GM18519 (cell line): ENCODE data around the gene IP6K3.

Source experiments
- ATAC-seq: cut with Tn5 transposase; IDR thresholded peaks from one replicate; pipeline ENCODE4 v1.9.1; 2021; ENCODE audit warnings: mild to moderate bottlenecking, moderate library complexity; ENCODE audit not compliant: unreplicated experiment, low FRiP score

The IP6K3 gene

DNA sequence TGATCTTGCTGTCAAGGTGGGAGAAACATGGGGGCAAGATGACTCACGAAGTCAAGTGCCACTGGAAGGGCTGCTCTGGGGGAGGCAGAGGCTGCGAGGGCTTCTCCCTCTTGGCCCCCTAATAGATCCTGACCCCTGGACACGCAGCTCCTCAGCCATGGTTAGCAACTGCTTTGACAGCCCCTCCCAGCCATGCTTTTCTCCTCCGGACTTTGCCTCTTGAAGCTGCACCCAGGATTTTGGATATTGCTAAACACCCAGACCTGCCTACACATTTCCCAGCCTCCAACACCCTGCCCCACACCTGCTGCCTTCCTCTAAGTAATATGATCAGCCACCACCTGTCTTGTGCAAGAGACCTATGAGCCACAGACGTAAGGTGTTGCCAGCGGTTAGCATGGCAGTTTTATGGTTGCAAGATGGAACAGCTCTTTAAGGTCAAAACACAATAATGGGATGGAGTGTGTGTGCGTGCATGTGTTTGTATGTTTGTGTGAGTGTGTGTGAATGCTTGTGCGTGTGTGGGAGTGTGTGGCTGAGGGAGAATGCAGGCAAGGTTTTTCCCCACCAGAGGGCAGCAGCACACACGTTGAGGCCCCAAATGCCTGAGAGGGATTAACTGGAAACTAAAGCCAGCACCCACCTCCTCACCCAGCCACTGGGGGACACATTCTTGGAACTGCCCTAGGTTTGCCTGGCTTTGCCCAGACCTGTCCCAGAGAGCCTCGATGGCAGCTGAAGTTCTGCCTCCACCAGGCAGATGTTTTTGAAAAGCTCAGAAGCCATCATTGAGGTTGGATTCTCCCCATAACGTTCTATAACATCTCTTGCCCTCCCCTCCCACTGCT lies 2.5 kb downstream of the IP6K3 start:
- no peak for ATAC-seq

DNA sequence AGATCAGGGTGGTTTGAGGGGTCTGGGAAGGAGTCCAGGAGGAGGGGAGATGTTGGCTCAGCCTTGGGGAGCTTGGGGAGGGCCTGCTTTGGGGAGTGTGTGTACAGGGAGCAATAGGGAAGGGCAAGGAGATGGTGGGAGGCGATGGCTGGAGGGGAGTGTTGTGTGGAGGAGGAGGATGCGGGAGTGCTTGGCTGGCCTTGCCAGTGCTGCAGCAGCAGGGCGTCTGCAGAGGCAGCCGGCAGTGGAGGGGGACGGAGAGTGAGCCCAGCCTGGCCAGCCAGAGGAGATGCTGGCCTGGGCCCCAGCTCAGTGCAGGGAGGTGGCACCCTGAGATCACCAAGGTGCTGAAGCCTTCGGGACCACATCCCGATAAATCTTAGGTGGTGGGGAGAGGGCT lies 3.9 kb downstream of the IP6K3 start:
- no peak for ATAC-seq

DNA sequence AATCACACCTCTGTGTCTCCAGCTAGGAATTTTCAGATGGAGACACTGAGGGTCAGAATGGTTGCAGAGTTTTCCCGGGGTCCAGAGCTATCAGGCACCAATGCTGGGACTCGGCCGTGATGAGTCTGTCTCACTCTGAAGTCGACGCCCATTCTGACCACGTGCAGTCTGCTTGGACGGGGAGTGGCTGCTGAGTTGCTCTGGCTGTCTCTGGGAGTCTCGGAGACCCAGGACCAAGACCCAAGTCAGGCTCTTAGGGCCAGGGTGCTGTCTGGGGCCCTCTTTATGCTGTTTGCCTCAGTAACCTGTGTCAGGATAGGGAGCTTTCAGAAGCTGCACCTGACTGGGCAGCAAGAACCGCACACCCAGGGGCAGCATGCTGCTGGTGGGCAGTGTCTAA lies 4.6 kb downstream of the IP6K3 start:
- ATAC-seq: no peak

DNA sequence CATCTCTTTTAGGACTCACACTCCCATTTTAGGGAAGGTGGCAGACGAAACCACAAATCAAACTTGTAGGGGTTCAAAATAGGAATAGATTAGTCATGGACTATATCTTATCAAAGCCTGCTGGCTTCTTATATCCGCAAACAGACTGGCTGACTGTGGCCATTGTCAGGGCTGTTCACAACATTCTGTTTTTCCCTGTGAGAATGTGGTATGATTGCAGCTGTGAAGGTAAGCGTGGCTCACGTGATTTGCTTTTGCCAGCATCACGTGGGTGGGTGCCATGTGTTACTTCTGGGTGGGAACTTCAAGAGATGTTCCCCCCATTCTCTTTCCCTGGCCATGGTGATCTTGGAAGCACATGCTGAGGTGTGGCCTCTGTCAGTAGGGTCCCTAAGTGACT lies 5.9 kb downstream of the IP6K3 start:
- no peak for ATAC-seq

DNA sequence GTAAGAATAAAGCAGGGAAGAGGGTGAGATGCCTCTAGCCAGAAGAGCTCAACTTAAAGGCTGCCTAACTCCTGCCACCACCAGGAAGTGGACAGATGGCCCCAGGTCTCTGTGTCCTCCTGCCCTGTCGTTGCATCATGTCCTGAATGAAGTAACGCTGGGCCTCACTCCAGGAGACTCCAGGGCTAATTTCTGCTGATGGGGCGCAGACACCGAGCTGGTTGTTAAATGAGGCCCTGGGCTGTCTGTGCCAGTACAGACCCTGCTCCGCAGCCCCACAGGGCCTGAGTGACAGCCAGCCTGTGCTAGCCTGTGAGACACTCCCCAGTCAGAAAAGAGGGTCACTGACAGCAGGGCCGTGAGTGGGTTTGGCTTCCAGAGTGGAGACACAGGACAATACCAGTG lies 6.5 kb downstream of the IP6K3 start:
- no peak for ATAC-seq

DNA sequence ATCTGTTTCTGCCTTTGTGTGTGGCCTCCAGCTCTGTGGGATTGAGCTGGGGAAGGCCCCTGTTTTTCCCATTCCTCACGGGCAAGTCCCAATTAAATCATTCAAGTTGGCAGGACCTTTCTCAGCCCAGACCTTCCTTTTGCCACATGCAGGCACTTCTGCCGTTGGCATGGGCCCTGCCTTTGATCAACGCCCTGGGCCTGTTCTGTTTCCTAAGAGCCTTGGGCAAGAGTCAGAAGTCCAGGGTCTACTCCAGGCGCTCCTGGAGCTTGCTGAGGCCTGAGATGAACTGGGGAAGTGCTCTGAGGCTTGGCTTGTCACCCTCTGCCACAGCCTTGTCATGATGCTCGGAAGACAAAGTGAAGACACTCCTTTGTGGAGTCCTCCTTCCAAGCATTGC lies 7.1 kb downstream of the IP6K3 start:
- no peak for ATAC-seq

DNA sequence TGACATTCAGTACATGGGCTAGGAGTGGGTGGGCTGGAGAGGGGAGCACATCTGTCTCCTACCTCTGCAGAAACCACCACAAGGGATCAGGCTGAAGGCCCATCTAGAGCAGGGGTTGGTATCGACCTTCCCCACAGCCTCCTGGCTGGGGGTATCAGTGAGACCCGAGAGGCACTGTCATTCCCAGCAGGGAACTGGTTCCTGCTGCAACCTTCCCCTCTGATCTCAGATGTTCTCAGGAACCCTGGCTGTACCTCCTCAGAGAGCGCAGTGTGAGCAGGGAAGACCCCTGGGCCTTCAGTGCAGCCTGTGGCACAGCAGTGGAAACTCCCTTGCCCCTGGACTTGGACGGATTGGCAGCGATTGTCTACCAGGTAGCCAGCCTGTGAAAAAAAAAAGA lies 7.8 kb downstream of the IP6K3 start:
- no peak for ATAC-seq

DNA sequence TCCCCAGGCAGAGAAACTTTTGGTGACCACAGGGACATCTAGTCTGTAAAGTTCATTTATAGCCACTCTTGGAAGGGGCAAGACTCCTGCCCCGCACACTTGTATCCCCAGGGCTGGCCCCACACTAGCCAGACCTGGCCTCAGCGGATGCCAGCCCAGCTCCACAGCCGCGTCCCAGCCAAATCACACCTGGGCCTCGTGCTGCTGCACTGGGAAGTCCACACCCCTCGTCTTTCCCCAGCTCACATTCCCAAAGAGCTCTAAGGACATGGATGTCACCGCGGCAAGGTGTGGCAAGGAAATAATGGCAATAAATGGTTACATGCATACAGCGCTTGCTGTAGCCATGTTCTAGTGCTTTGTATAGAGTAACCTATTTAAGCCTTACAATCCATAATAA lies 8.6 kb downstream of the IP6K3 start:
- ATAC-seq: no peak

DNA sequence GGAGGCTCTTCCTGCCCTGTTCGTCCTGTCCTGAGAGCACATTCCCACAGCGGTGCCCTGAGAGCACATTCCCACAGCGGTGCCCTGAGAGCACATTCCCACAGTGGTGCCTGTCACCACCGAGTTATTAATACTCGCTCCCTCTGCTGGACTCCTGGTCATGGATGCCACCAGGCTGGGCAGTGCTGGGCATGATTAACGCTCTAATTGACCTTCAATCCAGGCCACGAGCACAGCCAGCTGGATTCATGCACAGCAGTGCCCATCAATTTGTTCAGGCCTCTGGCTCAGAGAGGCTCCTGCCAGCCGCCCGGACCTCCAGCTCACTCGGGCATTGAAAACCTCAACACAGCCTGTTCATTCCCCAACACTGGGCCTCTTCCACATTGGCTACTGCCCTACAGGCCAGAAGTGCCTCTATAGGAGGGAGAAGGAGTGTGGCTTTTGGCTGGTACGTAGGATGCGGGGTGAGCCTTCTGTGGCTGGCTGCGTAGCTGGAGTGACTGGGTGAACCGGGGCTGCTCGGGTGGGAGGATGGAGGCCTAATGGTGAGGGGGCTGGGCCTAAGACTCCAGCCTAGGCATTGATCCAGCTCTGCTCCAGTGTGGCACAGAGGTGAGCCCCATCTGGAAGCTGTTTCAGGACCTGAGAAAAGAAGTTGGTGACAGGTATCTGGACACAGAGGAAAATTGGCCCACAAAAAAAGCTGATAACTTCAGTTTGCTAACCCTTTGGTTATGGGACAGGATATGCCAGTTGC lies 9.3 kb downstream of the IP6K3 start:
- ATAC-seq: no peak

DNA sequence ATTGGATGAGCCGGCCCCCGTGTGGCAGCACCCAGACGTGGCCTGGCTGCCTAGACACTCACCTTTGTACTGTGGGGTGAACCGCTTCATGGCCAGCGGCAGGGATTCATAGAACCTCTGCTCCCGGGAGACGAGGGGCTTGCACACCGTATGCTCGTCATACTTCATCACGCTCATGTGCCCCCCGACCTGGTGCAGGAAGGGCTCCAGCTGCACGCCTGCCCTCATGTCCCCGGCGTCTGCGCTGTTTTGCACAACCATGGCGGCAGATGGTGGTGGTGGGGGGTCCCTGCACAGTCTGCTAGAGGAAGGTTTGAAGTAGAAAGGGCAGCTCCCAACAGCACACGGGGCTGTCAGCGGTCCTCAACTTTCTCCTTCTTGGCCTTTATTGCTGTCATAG lies 11.5 kb downstream of the IP6K3 start:
- no peak for ATAC-seq

DNA sequence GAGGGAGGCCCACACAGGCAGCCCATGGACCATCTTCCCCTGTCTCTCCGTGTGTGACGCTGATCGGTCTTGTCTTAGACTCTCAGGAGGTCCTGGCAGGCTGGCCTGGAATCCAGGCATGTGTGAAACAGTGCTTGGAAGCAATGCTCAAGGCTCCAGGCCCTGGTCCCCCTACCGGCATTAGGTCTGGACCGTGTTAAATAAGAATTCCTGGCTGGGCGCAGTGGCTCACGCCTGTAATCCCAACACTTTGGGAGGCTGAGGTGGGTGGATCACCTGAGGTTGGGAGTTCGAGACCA lies 13.0 kb downstream of the IP6K3 start:
- no peak for ATAC-seq

DNA sequence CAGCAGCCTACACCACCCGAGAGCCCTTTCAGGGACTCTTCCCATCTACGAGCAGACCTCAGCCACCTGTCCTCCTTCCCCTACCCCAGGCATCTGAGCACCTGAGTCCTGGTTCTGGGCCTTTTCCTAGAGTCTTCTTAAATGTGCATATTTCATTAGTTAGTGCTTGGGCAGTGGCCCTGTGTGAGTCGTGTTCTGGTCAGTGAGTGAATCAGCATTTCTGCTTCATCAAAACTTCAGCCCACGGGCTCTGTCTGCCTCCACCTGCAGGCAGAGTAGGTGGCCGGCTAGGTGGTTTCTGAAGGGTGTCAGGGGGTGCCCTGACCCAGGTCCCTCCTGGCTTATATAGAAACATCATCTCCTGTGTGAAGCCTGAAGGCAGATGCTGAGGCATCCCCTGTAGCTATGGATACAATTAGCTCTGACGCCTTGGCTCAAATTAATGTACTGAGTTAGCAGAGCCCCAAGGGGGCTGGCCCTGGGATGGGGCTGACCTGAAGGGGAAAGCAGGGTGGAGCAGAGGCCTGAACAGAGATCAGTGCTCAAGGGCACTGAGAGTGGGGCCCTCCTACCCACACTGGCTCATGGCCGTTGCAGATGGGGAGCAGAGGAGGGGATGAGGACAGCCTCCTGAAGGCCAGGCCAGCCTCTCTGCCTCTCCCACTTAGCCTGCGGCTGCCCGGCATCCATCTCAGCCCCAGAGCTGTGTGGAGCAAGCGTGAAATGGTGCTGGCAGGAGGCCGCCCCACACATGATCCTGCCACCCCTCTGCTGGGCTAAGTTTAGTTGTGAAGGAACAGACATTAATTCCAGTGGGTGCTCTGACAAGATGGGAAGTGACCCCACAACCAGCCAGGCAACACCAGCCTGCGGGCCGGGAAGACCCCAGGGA lies 13.6 kb downstream of the IP6K3 start:
- ATAC-seq: no peak

DNA sequence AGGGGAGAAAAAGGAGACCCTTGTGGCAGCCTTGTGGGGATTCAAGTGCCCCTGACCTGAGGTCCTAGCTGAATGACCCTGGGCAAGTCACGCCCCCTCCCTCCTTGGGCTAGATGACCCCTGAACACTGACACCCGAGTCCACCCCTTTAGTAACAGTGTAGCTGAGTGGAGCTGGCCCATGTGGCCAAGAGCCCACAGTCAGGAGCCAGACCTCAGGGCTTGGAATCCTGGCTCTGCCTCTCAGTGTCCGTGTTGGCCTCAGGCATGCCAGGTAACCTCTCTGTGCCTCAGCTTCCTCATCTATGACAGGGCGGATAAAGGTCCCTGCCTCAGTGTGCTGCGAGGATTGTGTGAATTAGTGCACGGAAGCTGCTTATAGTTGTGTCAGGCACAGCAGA lies 14.3 kb downstream of the IP6K3 start:
- ATAC-seq: no peak

DNA sequence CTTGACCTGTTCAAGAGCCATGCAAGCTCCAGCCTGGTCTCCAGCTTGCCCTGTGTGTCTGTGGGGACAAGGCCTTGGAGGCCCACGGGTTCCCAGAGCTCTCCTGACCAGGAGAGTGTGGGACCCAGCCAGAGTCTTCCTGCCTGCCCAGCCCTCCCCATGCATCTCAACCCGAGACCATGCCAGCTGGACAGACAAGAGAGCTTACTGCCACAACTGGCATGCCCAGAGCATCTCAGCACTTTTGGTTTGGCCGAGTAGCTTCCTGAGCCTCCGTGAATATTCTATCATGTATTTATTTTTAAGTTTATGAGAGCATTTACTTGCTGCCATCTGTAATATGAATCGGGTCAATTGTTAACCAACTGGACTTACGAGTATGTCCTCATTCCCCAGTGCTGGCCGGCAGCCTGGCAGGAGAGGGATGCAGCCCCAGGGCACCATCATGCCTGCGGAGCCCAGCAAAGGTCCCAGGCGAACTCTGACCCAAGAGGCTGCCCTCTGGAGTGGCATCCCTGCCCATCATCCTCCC lies 14.9 kb downstream of the IP6K3 start:
- no peak for ATAC-seq

DNA sequence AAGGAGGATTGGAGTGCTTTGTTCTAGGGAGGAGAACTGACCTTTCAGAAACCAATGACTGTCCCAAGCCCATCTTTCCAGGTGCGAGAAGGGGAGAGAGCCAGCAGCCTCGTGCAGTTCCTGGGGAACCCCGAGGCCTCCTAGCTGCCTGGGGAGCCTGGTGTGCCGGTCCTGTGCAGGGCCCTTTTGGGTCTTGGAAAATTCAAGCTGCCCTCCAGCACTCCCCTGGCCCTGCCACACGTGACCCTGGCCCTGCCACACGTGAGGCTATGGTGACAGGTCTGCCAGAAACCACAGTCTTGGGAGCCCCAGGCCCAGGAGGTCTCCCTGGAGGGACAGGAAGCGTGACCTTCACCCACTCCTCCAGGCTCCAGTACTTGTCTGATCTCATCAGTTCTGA lies 15.7 kb downstream of the IP6K3 start:
- ATAC-seq: no peak

DNA sequence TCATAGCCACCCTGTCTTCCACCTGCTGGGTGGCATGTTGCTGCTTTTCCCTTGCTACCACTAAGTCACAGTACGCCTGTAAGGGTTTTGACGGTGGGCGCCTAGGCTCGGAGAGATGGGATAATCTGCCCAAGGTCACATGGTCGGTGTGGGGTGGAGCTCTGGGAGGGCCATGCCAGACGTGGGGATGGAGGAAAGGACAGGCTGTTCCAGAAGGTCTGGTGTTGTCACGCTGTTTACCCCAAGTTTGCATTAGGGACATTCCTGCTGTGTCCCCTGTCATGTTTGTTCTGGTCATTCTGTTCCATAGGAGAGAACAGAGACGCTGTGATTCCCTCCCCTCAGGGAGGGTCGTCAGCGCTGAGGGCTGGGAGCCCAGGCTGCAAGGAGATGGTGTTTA lies 16.1 kb downstream of the IP6K3 start:
- ATAC-seq: no peak

DNA sequence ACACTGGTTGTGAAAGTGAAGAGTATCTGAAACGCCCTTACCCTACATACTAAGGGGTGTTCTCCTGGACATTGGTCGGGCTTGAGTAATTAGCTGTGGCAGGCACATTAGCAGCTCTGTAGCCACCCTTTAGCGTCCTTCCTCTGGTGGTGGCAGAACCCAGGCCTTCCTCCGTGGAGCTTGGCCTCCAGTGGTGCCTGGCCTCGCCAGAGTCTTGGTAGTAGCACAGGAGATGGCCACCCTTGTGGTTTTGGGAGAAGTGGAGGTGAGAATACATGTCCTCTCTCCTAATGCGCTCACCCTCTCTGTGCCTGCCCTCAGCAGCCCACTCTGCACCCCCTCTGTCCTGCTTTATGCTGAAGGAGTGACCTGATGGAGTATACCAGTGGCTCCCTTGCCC lies 17.6 kb downstream of the IP6K3 start:
- ATAC-seq: no peak

DNA sequence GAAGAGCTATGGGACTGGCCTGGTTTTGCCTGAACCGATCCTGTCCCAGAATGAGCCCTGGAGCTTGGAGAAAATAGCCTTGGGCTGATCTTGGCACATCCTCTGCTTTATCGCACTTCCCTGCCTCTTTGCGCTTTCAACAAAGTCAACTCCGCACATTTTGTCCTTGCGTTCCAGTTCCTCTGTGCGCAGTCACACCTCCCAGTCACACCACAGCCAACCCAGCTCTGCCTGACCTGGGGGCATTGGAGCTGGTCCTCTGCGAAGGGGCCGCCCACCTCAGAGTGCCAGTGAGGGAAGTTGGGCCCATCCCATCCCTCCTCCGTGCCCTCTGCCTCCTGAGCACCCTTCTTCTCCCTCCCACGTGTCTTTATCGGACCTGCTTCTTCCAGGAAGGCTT lies 18.3 kb downstream of the IP6K3 start:
- ATAC-seq: no peak

DNA sequence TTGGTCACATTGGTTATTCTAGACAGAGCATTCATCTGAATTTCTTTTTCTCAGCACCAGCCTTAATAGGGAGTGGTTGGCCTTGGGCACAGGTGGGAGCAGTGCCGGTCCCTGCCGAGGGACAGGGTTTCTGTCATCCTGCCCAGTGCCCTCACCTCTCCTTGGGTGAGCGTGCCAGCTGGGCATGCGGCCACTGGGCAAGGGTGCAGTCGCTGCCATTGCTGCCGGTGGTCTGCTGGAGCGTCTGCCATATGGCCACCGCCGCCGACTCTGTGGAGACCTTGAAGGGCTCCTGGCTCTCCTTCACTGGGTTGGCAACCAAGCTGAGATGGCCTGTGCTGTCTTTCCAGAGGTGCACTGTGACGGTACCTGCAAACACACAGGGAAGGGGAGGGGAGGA lies 18.8 kb downstream of the IP6K3 start:
- ATAC-seq: no peak

DNA sequence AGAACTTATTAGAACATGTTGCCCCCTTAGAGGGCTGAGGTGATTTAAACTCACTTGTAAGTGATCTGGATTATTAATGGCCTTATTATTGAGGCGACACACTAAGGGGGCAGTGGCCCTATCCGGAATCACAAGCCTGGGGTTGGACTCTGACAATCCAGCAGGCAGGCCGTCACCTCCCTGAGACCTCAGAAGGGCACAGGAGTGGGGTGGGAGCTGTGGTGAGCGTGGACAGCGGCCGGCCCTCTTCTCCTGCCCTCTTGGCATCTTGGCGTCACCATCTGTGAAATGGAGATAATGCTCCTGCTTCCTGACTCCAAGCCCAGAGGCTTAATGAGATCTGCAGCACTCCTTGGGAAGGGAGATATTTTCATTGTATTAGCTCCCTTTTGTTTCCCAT lies 19.6 kb downstream of the IP6K3 start:
- ATAC-seq: no peak

DNA sequence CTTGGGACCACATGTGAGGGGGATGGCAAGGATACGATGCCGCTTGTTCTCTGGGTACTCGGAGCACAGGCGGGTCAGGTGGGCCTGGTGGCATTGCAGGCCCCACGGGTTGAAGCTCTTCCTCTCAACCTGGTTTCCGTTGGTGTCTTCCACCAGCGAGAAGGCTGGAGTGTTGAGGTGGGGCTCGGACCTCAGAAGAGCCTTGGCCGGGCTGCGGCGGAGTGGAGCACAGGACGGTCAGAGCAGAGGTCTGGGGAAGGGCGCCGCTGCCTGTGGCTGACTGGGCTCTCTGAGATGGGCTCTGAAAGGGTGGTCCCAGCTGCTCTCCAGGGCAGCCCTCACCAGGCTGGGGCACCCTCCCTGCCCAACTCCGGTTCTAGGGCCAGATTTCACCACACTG lies 20.0 kb downstream of the IP6K3 start:
- ATAC-seq: no peak
